Ascending aorta (tissue), 2 donors: ENCODE results near the gene TBC1D20. TPM values are rescaled to one million over a fixed set of nuclear protein-coding genes. Genes with fewer than 3 reads are reported as not detected.

Experiments
- DNase-seq, 2 donors: peaks; one replicate each; pipeline ENCODE4 v3.0.0-alpha.2; 2019; ENCODE audit warnings: low spot score in 2 of 2
- H3K27ac ChIP-seq, 2 donors: fragments of 200-600 bp; sonication (generic); one replicate each; pipeline ENCODE4 v1.5.1; 2016 to 2017; ENCODE audit warnings: mild to moderate bottlenecking in 1 of 2
- H3K27me3 ChIP-seq: fragments of 200-600 bp; sonication (generic); one replicate; pipeline ENCODE4 v1.5.1; 2017
- H3K36me3 ChIP-seq, 2 donors: fragments of 200-600 bp; sonication (generic); one replicate each; pipeline ENCODE4 v1.5.1; 2016
- H3K4me1 ChIP-seq, 2 donors: fragments of 200-600 bp; sonication (generic); one replicate each; pipeline ENCODE4 v1.5.1; 2016 to 2017; ENCODE audit warnings: mild to moderate bottlenecking in 1 of 2
- H3K4me3 ChIP-seq, 2 donors: fragments of 200-600 bp; sonication (generic); one replicate each; pipeline ENCODE4 v1.5.1; 2016 to 2017; ENCODE audit warnings: mild to moderate bottlenecking in 1 of 2
- H3K9me3 ChIP-seq, 2 donors: fragments of 200-600 bp; sonication (generic); one replicate each; pipeline ENCODE4 v1.5.1; 2016
- CTCF ChIP-seq, 3 experiments: fragments of 200-600 bp in 2 of 3; fragments of 450-650 bp in 1 of 3; sonication (generic) in 2 of 3; IDR thresholded peaks; one replicate each; pipeline ENCODE4 v1.5.1; 2016 to 2019; ENCODE audit warnings: antibody characterized with exemption in 3 of 3, mild to moderate bottlenecking in 1 of 3, moderate library complexity in 1 of 3
- intact Hi-C: fragments of 100-400 bp; cut with DNase I; formaldehyde crosslinking; loops from one replicate; pipeline ENCODE4 v1.15.1; 2023
- total RNA-seq: library from RNA; depleted of rRNA; stranded (reverse); fragments of >200 nt; gene quantifications from one replicate; pipeline ENCODE4 v1.1.0, GENCODE V29; 2016

Gene TBC1D20
- total RNA-seq, 1 donor from 2014 or later, result 32.5 TPM

GRCh38 chr20:444117-444516 is 18.2 kb downstream of the TBC1D20 start:
- no peak for TF ChIP-seq CTCF (IDR thresholded peaks at IDR 0.05)
- DNase-seq, result no peak
- Histone ChIP-seq H3K36me3 (peaks cover 38 to 63% of the 10 kb centered on the region in 2 donors), H3K4me3 (no peak overlapping the region), H3K9me3 (no peaks in the 10 kb centered on the region), H3K27ac (no peak overlapping the region), H3K4me1 (peaks cover 0 to 3% of the 10 kb centered on the region in 2 donors), H3K27me3 (no peaks in the 10 kb centered on the region)
- intact Hi-C loops, result no loop called here

DNA sequence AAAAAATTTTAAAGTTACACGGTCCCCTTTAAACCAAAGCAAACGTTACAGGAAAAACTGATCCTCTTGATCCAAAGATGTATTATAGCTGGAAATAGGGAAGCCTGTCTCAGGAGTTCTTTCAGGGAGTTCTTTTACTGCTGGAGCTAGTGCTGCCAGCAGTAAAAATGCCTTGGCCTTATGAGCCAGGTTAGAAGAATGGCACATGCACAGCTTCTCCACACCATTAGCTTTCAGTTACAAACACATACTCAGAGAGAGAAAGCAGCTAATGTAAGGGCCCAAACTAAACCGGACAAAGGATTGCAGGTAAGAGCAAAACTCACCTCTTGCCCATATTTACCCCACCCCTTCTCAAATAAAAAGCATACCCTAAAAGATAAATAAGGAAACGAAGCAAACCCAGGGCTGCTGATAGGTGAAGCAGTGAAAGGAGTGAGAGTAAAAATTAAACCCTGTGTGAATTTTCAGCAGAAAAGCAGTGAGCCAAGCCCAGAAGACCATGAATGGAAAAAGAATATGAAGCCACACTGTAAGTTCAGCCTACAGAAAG is 19.0 kb downstream of the TBC1D20 start:
- H3K9me3 ChIP-seq, result no peaks in the 10 kb centered on the region
- H3K27ac ChIP-seq, result no peak overlapping the region
- no peak overlapping the region for H3K4me3 ChIP-seq
- DNase-seq, result no peak
- TF ChIP-seq CTCF (IDR thresholded peaks at IDR 0.05), result no peak
- peaks cover 44 to 71% of the 10 kb centered on the region in 2 donors for H3K36me3 ChIP-seq
- intact Hi-C loops, result no loop called here
- H3K4me1 ChIP-seq, result peaks cover 0 to 3% of the 10 kb centered on the region in 2 donors
- H3K27me3 ChIP-seq, result no peaks in the 10 kb centered on the region

DNA sequence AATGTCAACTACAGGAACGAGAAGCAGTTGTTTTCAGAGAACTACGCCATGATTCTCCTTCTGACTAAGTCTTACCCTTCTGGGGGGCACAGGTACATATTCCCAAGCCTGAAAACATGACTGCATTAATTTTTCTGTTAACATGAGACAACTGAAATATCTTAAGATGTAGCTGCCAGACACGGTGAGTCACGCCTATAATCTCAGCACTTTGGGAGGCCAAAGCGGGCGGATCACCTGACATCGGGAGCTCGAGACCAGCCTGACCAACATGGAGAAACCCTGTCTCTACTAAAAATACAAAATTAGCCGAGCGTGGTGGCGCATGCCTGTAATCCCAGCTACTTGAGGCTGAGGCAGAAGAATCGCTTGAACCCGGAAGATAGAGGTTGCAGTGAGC is 21.7 kb downstream of the TBC1D20 start:
- no peak overlapping the region for H3K27ac ChIP-seq
- TF ChIP-seq CTCF (IDR thresholded peaks at IDR 0.05), result no peak
- no peaks in the 10 kb centered on the region for H3K9me3 ChIP-seq
- H3K36me3 ChIP-seq, result peaks cover 62 to 84% of the 10 kb centered on the region in 2 donors
- H3K27me3 ChIP-seq, result no peaks in the 10 kb centered on the region
- H3K4me3 ChIP-seq, result no peak overlapping the region
- intact Hi-C loops, result no loop called here
- no peak for DNase-seq
- peaks cover 0 to 3% of the 10 kb centered on the region in 2 donors for H3K4me1 ChIP-seq

- TF ChIP-seq CTCF (IDR thresholded peaks at IDR 0.05), result no peak
- Histone ChIP-seq H3K9me3 (no peaks in the 10 kb centered on the region), H3K27ac (no peak overlapping the region), H3K27me3 (no peaks in the 10 kb centered on the region), H3K36me3 (peaks cover 64 to 87% of the 10 kb centered on the region in 2 donors), H3K4me1 (peaks cover 0 to 3% of the 10 kb centered on the region in 2 donors), H3K4me3 (no peak overlapping the region)
- intact Hi-C loops, result no loop called here
- no peak for DNase-seq
Measured at GRCh38 chr20:440148-440547, 22.2 kb downstream of the TBC1D20 start.

DNA sequence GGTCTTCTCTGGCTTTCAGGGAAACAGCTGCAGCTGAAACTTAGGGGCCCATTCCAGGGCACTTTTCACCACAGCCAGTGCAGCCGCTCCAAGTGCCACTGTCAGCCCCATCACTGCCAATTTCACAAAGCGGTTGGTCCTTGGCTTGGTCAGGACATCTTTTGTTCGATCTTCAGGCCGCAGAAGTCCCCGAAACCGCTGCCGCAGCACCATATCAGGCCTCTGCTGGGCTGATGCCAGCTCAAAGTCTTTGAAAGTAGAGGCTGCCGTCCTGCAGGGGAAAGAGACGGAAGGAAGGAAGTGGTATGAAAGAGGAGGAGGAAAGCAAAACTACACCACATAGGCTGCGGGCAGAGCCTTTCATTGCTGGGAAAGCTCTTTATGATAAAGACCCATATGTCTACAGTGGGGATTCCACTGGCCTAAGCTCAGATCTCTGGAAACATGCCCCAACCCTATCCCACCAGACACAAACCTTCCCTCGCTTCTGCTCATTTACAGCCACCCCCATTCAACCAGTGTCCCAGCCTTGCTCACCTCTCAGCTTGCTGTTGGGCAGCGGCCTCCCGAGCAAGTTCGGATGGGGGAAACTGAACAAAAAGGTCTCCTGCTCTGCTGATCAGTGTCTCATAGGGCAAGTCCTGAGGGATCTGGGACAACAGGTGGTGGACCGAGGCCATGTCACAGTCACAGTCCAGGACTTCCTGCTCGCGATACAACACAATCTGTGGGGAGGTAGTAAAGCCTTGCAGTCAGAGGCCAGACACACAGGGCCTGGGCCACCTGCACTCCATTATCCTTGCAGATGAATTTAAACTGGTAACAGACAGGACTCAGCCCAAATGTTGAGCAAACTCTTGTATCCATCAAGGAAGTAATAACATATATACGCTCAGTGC is 23.5 kb downstream of the TBC1D20 start:
- Histone ChIP-seq H3K4me3 (no peak overlapping the region), H3K27ac (no peak overlapping the region), H3K36me3 (peaks cover 70 to 92% of the 10 kb centered on the region in 2 donors), H3K4me1 (no peaks in the 10 kb centered on the region), H3K9me3 (no peaks in the 10 kb centered on the region), H3K27me3 (no peaks in the 10 kb centered on the region)
- no peak for DNase-seq
- intact Hi-C loops, result no loop called here
- no peak for TF ChIP-seq CTCF (IDR thresholded peaks at IDR 0.05)
